Fibroblast of lung (primary cell): ENCODE data around the gene SERTAD1. TPM values are rescaled to one million over a fixed set of nuclear protein-coding genes. Genes with fewer than 3 reads are reported as not detected.

Experiments used
- DNase-seq, 2 donors: peaks; one replicate each; pipeline versions ENCODE4 v3.0.0 to v3.0.0-alpha.2; 2010; ENCODE audit warnings: low read depth in 2 of 2
- H2AFZ ChIP-seq: 2 replicates; pipeline ENCODE4 v1.5.1; 2012; ENCODE audit warnings: low read length, control low read depth, inconsistent platforms
- H3K27ac ChIP-seq: 2 replicates; pipeline ENCODE4 v1.5.1; 2011; ENCODE audit warnings: low read length, control low read depth; ENCODE audit not compliant: insufficient read depth
- H3K27me3 ChIP-seq: 2 replicates; pipeline ENCODE4 v1.5.1; 2011; ENCODE audit warnings: mild to moderate bottlenecking, low read length; ENCODE audit not compliant: control insufficient read depth, insufficient read depth
- H3K36me3 ChIP-seq: 2 replicates; pipeline ENCODE4 v1.5.1; 2011; ENCODE audit warnings: low read length; ENCODE audit not compliant: control insufficient read depth, insufficient read depth
- H3K4me1 ChIP-seq: 2 replicates; pipeline ENCODE4 v1.5.1; 2011; ENCODE audit warnings: low read length; ENCODE audit not compliant: control insufficient read depth, insufficient read depth; ENCODE audit errors: extremely low read depth
- H3K4me2 ChIP-seq: 2 replicates; pipeline ENCODE4 v1.5.1; 2011; ENCODE audit warnings: low read length, control low read depth; ENCODE audit not compliant: insufficient read depth; ENCODE audit errors: extremely low read depth
- H3K4me3 ChIP-seq, 4 experiments: fragments of 200-600 bp in 1 of 4; sonication (generic) in 1 of 4; replicated peaks in 1 of 4; 2 replicates each; pipeline ENCODE4 v1.5.1; 2011 to 2016; ENCODE audit warnings: low read length in 4 of 4, low read depth in 3 of 4, mild to moderate bottlenecking in 3 of 4, control low read depth in 2 of 4, inconsistent platforms in 1 of 4, mixed read lengths in 1 of 4; ENCODE audit not compliant: insufficient read depth in 1 of 4; ENCODE audit errors: control extremely low read depth in 1 of 4
- H3K79me2 ChIP-seq: 2 replicates; pipeline ENCODE4 v1.5.1; 2012; ENCODE audit warnings: mild to moderate bottlenecking, low read length, inconsistent platforms; ENCODE audit not compliant: control insufficient read depth, insufficient read depth
- H3K9ac ChIP-seq: 2 replicates; pipeline ENCODE4 v1.5.1; 2011; ENCODE audit warnings: mild to moderate bottlenecking, low read length, control low read depth; ENCODE audit not compliant: insufficient read depth
- H3K9me3 ChIP-seq: 2 replicates; pipeline ENCODE4 v1.5.1; 2012; ENCODE audit warnings: low read depth, low read length; ENCODE audit not compliant: control insufficient read depth, insufficient read depth
- H4K20me1 ChIP-seq: 2 replicates; pipeline ENCODE4 v1.5.1; 2011; ENCODE audit warnings: low read length; ENCODE audit not compliant: control insufficient read depth, insufficient read depth; ENCODE audit errors: extremely low read depth
- EZH2 ChIP-seq: IDR thresholded peaks from 2 replicates; pipeline ENCODE4 v1.5.1; 2012; ENCODE audit warnings: low read length, control low read depth, mild to moderate bottlenecking; ENCODE audit errors: missing control alignments
- polyA plus RNA-seq, 2 donors: library from polyadenylated mRNA; depleted of rRNA in 1 of 2; stranded (reverse) in 1 of 2; unstranded in 1 of 2; fragments of >200 nt; gene quantifications; 2 replicates each; pipeline ENCODE4 v1.2.1, GENCODE V29; 2011 to 2012; ENCODE audit warnings: missing spikeins in 1 of 2
- total RNA-seq: library from RNA; depleted of rRNA; stranded (reverse); fragments of >200 nt; gene quantifications from 2 replicates; pipeline ENCODE4 v1.2.1, GENCODE V29; 2014
- TF ChIP-seq, protein P1 (sequence below), 2 donors: IDR thresholded peaks in 1 of 2; conservative IDR thresholded peaks in 1 of 2; 1 replicate in 1 of 2; 2 replicates in 1 of 2; pipeline ENCODE4 v1.5.1; 2011 to 2012; ENCODE audit warnings: low read length in 2 of 2, control low read depth in 1 of 2, inconsistent platforms in 1 of 2, low read depth in 1 of 2, mild to moderate bottlenecking in 1 of 2

SERTAD1 gene
- total and polyA plus RNA-seq, 2 donors (not counting 1 experiment from before 2014, with no cell fraction given): 7.2 to 19.2 TPM

DNA sequence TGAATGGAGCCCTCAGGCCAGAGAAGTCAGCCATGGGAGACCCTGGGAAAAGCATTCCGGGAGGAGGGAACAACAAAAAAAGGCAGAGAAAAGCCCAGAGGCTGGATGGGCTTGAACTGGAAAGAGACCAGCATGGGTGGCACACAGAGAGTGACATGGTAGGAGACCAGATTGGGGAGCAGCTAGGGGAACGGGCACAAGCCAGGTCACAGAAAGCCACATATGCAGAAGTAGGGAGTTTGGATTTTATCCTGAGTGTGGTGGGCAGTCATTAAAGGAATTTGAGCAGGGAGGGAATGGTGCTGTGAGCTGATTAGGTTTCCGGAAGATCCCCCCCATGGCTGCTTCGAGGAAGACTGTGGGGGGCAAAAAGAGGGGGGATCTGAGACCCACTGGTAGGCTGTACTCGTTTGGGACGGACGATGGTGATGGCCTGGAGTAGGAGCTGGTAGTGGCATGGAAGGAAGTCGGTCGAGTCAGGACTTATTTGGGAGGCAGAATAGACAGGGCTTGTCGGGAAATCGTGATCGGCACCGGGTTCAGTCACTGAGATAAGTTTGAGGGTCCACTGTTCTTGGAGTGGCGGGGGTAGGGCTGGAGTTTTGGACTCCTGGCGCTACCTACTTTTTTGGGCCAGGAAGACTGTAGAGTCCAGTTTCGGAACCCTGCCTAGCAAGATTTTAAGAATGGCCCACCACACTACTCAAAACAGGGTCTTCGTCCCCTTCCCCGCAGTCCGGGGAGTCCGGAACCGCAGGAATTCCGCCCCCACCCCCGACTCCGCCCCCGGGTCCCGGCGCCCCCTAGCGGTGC, 949 bp downstream of the SERTAD1 start:
- peak overlapping the region; percentile 80 to 99 (median 92) for H3K4me3 ChIP-seq
- no peaks in the 10 kb centered on the region for H4K20me1 ChIP-seq
- H3K9ac ChIP-seq: peak overlapping the region; percentile 93
- H3K9me3 ChIP-seq: no peaks in the 10 kb centered on the region
- peaks cover 9% of the 10 kb centered on the region for H3K36me3 ChIP-seq
- peak overlapping the region; percentile 97 for H3K27ac ChIP-seq
- peak; percentile 23 to 29 for DNase-seq
- H3K4me1 ChIP-seq: peaks cover 6% of the 10 kb centered on the region
- H3K27me3 ChIP-seq: no peaks in the 10 kb centered on the region
- TF ChIP-seq, protein P1, sequence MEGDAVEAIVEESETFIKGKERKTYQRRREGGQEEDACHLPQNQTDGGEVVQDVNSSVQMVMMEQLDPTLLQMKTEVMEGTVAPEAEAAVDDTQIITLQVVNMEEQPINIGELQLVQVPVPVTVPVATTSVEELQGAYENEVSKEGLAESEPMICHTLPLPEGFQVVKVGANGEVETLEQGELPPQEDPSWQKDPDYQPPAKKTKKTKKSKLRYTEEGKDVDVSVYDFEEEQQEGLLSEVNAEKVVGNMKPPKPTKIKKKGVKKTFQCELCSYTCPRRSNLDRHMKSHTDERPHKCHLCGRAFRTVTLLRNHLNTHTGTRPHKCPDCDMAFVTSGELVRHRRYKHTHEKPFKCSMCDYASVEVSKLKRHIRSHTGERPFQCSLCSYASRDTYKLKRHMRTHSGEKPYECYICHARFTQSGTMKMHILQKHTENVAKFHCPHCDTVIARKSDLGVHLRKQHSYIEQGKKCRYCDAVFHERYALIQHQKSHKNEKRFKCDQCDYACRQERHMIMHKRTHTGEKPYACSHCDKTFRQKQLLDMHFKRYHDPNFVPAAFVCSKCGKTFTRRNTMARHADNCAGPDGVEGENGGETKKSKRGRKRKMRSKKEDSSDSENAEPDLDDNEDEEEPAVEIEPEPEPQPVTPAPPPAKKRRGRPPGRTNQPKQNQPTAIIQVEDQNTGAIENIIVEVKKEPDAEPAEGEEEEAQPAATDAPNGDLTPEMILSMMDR (conservative IDR thresholded peaks at IDR 0.05 in 1 of 2, IDR thresholded peaks at IDR 0.05 in 1 of 2; ENCODE audit: low read depth in 1 of 2, low read length in 2 of 2): no peak
- TF ChIP-seq EZH2: no peak
- no peak overlapping the region for H2AFZ ChIP-seq
- H3K4me2 ChIP-seq: peak overlapping the region; percentile 97
- H3K79me2 ChIP-seq: peaks cover 31% of the 10 kb centered on the region

DNA sequence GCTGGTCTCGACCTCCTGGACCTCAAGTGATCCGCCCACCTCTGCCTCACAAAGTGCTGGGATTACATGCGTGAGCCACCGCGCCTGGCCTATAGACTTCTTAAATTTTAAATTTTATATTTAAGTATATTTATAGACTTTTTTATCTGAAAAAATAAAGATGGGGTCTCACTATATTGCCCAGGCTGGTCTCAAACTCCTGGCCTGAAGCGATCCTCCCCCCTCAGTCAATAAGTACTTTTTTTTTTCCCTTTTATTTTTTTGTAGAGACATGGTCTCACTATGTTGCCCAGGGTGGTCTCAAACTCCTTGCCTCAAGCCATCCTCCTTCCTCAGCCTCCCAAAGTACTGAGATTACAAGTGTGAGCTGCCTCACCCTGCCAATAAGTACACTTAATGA, 1.9 kb downstream of the SERTAD1 start:
- Histone ChIP-seq H3K79me2 (peaks cover 31% of the 10 kb centered on the region), H3K36me3 (peaks cover 9% of the 10 kb centered on the region), H3K27me3 (no peaks in the 10 kb centered on the region), H3K9ac (no peak overlapping the region), H4K20me1 (no peaks in the 10 kb centered on the region), H3K27ac (peak overlapping the region; percentile 97), H3K4me2 (peak overlapping the region; percentile 97), H2AFZ (no peak overlapping the region), H3K4me1 (peaks cover 6% of the 10 kb centered on the region), H3K4me3 (peak overlapping the region; percentile 80 to 99 (median 92)), H3K9me3 (no peaks in the 10 kb centered on the region)
- TF ChIP-seq, protein P1 (conservative IDR thresholded peaks at IDR 0.05 in 1 of 2, IDR thresholded peaks at IDR 0.05 in 1 of 2; ENCODE audit: low read depth in 1 of 2, low read length in 2 of 2): no peak
- TF ChIP-seq EZH2: no peak
- DNase-seq: no peak

DNA sequence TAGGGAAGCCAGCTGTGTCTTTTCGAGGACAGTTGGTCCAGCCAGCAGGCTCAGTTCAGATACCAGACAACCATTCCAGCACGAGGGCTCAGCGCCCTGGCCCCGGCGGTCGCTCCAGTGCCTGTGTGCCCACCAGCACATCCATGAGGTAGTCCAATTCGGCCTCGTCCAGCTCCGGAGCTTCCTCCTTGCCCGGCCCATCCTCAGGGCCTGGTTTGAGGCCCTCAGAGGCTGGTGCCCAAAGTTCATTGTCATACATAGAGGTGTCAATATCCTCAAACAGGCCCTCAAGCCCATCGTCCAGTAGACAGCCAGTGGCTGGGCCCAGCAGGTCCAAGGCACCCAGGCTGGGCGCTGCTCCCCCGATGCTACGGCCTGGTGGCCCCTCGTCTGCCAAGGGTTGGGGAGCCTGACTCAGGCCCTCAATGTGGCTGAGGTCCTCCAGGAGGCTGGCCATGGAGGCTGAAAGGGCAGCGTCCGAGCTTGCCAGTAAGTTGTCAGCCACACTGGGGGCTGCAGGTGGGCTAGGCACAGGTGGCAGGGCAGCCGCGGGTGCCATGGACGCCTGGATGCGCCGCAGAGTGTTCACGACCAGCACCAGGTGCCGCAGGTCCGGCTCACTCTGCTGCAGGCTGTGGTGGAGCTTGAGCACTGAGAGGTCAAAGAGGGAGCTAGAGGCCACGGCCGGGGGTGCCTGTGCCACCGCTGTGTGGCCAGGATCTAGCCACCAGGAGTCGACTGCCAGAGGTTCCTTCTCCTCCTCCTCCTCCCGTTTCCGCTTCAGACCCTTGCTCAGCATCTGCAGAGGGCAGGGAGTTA, 2.8 kb downstream of the SERTAD1 start:
- DNase-seq: no peak
- Histone ChIP-seq H3K4me2 (peak overlapping the region; percentile 97), H3K27me3 (no peaks in the 10 kb centered on the region), H3K9me3 (no peaks in the 10 kb centered on the region), H2AFZ (no peak overlapping the region), H4K20me1 (no peaks in the 10 kb centered on the region), H3K4me1 (peaks cover 6% of the 10 kb centered on the region), H3K9ac (no peak overlapping the region), H3K79me2 (peaks cover 31% of the 10 kb centered on the region), H3K36me3 (peaks cover 9% of the 10 kb centered on the region), H3K4me3 (no peak overlapping the region), H3K27ac (peak overlapping the region; percentile 34)
- TF ChIP-seq EZH2: no peak
- TF ChIP-seq, protein P1 (conservative IDR thresholded peaks at IDR 0.05 in 1 of 2, IDR thresholded peaks at IDR 0.05 in 1 of 2; ENCODE audit: low read depth in 1 of 2, low read length in 2 of 2): no peak
